OCI-LY7 (cell line): ENCODE results near the gene C16orf95. TPM values are rescaled to one million over a fixed set of nuclear protein-coding genes. Genes with fewer than 3 reads are reported as not detected.

Experiments
- BruUV-seq: library from RNA; stranded (reverse); fragments of 400-500 nt; replicated peaks from 2 replicates; lab custom pipeline; 2021; lab: Mats Ljungman, UMichigan
- CTCF ChIA-PET: fragments of 300-600 bp; sonication (Branson Sonifier 250); formaldehyde crosslinking; loops from one replicate; lab custom pipeline; 2022; ENCODE audit warnings: antibody characterized with exemption; ENCODE audit not compliant: unreplicated experiment; lab: Charles Lee
- POLR2A ChIA-PET: fragments of 300-600 bp; sonication (Branson Sonifier 250); formaldehyde crosslinking; loops from one replicate; lab custom pipeline; 2022; ENCODE audit warnings: antibody characterized with exemption; lab: Charles Lee
- DNase-seq: peaks from one replicate; pipeline ENCODE4 v3.0.0-alpha.2; 2015; ENCODE audit warnings: low spot score
- H2AFZ ChIP-seq: fragments of 200-600 bp; sonication (generic), shearing (Covaris generic); 2 replicates; pipeline ENCODE4 v1.6.1; 2014; ENCODE audit warnings: mild to moderate bottlenecking, antibody characterized with exemption, low read length, moderate library complexity
- H3K27ac ChIP-seq: fragments of 200-600 bp; sonication (generic); 2 replicates; pipeline ENCODE4 v1.5.1; 2014; ENCODE audit warnings: mixed run types, low read depth, mild to moderate bottlenecking, moderate library complexity, low read length, inconsistent platforms; ENCODE audit not compliant: poor library complexity, severe bottlenecking
- H3K36me3 ChIP-seq: fragments of 200-600 bp; sonication (generic); 2 replicates; pipeline ENCODE4 v1.6.1; 2014; ENCODE audit warnings: mild to moderate bottlenecking, antibody characterized with exemption, low read length, moderate library complexity, mixed read lengths; ENCODE audit not compliant: insufficient read depth
- H3K4me1 ChIP-seq: fragments of 200-600 bp; sonication (generic); 2 replicates; pipeline ENCODE4 v1.5.1; 2014; ENCODE audit warnings: mild to moderate bottlenecking, low read length; ENCODE audit not compliant: insufficient read depth, poor library complexity, severe bottlenecking
- H3K4me2 ChIP-seq: fragments of 200-600 bp; sonication (generic); 2 replicates; pipeline ENCODE4 v1.6.1; 2014; ENCODE audit warnings: mild to moderate bottlenecking, low read length
- H3K4me3 ChIP-seq: fragments of 200-600 bp; sonication (generic); 2 replicates; pipeline ENCODE4 v1.5.1; 2014; ENCODE audit warnings: mild to moderate bottlenecking, low read depth, low read length; ENCODE audit not compliant: poor library complexity, severe bottlenecking
- H3K79me2 ChIP-seq: fragments of 200-600 bp; sonication (generic); 2 replicates; pipeline ENCODE4 v1.6.1; 2016; ENCODE audit warnings: low read depth, mild to moderate bottlenecking, low read length, moderate library complexity, mixed read lengths; ENCODE audit not compliant: insufficient read depth
- H3K9me2 ChIP-seq: fragments of 200-600 bp; sonication (generic); 2 replicates; pipeline ENCODE4 v1.6.1; 2016; ENCODE audit warnings: mild to moderate bottlenecking, low read length, mixed read lengths; ENCODE audit not compliant: insufficient read depth
- H3K9me3 ChIP-seq: fragments of 200-600 bp; sonication (generic); 2 replicates; pipeline ENCODE4 v1.6.1; 2014; ENCODE audit warnings: mild to moderate bottlenecking, mixed run types, low read length, mixed read lengths
- H4K20me1 ChIP-seq: fragments of 200-600 bp; sonication (generic); 2 replicates; pipeline ENCODE4 v1.6.1; 2014; ENCODE audit warnings: mild to moderate bottlenecking, antibody characterized with exemption, low read length, moderate library complexity, mixed read lengths; ENCODE audit not compliant: insufficient read depth
- EZH2phosphoT487 ChIP-seq: fragments of 200-600 bp; sonication (generic); IDR thresholded peaks from 2 replicates; pipeline ENCODE4 v1.6.1; 2018; ENCODE audit warnings: low read depth, borderline replicate concordance, mild to moderate bottlenecking, mixed run types, antibody characterized with exemption, low read length, moderate library complexity, mixed read lengths
- intact Hi-C: fragments of 100-400 bp; cut with micrococcal nuclease; formaldehyde crosslinking; loops from one replicate; pipeline ENCODE4 v1.10.0; 2022; ENCODE audit not compliant: unreplicated experiment
- total RNA-seq, 2 experiments: library from RNA; depleted of rRNA in 1 of 2; stranded (reverse); fragments of >200 nt in 1 of 2; shearing (Covaris generic) in 1 of 2; gene quantifications; 2 replicates each; pipeline ENCODE4 v1.2.3, GENCODE V29; 2014 to 2022
- TF ChIP-seq, protein P1 (sequence below): fragments of 200-600 bp; sonication (generic); conservative IDR thresholded peaks from 2 replicates; pipeline ENCODE4 v1.5.1; 2014; ENCODE audit warnings: mild to moderate bottlenecking, antibody characterized with exemption, low read length, moderate library complexity, mixed read lengths

Gene C16orf95
- total RNA-seq, 2 experiments from 2014 or later: 8.5 to 22.1 TPM

DNA sequence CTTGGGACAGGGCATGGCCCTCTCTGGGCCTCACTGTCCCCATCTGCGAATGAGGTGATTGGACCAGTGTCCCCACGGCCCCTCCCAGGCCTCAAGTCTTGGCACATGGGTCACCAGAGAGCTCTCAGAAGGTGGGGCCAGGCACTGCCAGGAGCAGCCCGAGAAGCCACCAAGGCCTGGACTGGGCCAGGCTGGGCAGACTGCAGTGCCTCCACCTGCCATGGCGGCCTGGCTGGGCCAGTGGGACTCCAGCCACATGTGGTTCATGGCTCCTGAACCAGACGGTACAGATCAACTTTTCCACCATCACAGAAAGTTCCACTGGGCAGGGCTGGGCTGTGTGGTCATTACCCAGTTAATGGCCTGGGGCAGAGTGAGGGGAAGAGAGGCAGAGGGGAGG lies 19.8 kb downstream of the C16orf95 start:
- no TSS peak for BruUV-seq
- intact Hi-C loops: loop anchor here (5.0 kb wide), 1 partner anchor 735 kb away; no protein-coding TSS in a partner anchor
- POLR2A ChIA-PET: interaction anchor here (0.6 kb wide), 1 partner anchor 465 kb away, joined by 4 read pairs; no protein-coding TSS in a partner anchor
- Histone ChIP-seq H4K20me1 (no peaks in the 10 kb centered on the region), H3K36me3 (peaks cover 2% of the 10 kb centered on the region; the same call in 1 of the 2 replicates), H3K9me3 (no peaks in the 10 kb centered on the region), H2AFZ (no peak overlapping the region), H3K27ac (peak overlapping the region; percentile 57), H3K4me1 (peaks cover 23% of the 10 kb centered on the region), H3K9me2 (no peaks in the 10 kb centered on the region), H3K4me3 (no peak overlapping the region), H3K4me2 (no peak overlapping the region), H3K79me2 (no peaks in the 10 kb centered on the region)
- TF ChIP-seq, protein P1, sequence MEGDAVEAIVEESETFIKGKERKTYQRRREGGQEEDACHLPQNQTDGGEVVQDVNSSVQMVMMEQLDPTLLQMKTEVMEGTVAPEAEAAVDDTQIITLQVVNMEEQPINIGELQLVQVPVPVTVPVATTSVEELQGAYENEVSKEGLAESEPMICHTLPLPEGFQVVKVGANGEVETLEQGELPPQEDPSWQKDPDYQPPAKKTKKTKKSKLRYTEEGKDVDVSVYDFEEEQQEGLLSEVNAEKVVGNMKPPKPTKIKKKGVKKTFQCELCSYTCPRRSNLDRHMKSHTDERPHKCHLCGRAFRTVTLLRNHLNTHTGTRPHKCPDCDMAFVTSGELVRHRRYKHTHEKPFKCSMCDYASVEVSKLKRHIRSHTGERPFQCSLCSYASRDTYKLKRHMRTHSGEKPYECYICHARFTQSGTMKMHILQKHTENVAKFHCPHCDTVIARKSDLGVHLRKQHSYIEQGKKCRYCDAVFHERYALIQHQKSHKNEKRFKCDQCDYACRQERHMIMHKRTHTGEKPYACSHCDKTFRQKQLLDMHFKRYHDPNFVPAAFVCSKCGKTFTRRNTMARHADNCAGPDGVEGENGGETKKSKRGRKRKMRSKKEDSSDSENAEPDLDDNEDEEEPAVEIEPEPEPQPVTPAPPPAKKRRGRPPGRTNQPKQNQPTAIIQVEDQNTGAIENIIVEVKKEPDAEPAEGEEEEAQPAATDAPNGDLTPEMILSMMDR: no peak
- CTCF ChIA-PET: no interaction called here
- DNase-seq: no peak

DNA sequence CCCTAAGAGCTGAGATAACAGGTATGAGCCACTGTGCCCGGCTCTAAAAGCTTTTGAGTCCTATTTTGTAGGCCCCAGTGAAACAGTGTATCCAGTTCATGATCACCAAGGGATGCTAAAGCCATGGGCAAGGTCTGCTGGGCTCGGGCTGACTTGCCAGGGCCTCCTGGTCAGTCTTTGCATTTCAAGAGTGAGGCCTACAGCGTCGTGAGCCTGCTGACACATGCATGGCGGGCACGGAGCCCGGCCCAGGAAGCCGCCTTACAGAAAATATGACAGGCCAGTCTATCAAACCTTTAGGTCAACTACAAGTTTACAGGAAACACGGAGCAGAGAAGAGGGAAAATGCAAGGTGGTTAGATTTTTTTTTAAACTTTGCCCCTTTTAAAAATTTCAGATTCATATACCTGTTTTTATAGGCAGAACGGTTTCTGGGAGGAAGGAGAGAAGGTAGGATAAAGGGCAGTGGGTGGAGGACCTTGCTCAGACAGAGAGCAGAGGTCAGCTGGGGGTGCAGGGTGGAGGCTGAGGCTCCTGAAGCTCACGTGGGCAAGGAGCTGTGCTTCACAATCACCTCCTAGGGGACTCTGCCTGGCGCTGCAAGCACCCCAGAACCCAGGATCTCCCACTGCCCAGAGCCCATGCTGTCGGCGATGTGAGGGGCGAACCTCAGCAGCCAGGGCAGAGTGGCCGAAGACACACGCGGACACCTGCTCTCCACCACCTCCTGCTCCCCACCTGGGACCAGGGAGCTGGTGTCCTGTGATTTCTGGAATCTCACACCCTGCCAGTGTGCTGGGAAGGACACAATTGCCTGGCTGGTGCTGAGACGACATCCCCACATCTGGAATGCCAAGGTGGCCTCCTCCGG lies 21.3 kb downstream of the C16orf95 start:
- no peaks in the 10 kb centered on the region for H3K9me2 ChIP-seq
- no peak for DNase-seq
- H3K36me3 ChIP-seq: peaks cover 12% of the 10 kb centered on the region
- peak overlapping the region; percentile 33 for H3K27ac ChIP-seq
- H3K9me3 ChIP-seq: peaks cover 8% of the 10 kb centered on the region; the same call in 1 of the 2 replicates
- CTCF ChIA-PET: no interaction called here
- H2AFZ ChIP-seq: no peak overlapping the region
- H3K79me2 ChIP-seq: no peaks in the 10 kb centered on the region
- no peaks in the 10 kb centered on the region for H4K20me1 ChIP-seq
- peaks cover 23% of the 10 kb centered on the region for H3K4me1 ChIP-seq
- no TSS peak for BruUV-seq
- no peak for TF ChIP-seq EZH2phosphoT487
- TF ChIP-seq, protein P1: no peak
- POLR2A ChIA-PET: no interaction called here
- intact Hi-C loops: loop anchor here (5.0 kb wide), 1 partner anchor 734 kb away; no protein-coding TSS in a partner anchor
- H3K4me3 ChIP-seq: no peak overlapping the region
- peak overlapping the region; percentile 23 for H3K4me2 ChIP-seq

DNA sequence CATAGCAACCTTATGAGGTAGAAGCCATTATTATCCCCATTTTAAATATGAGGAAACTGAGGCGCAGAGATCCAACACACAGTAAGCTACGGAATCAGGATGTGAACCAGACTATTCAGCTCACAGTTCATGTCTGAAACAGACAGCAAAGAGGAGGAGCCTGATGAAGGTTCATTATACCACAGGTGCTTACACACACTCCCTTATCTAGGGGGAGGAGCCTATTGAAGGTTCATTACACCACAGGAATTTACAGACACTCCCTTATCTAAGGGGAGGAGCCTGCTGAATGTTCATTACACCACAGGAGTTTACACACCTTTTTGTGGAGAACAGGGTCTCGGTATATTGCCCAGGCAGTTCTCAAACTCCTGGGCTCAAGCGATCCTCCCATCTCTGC lies 21.9 kb downstream of the C16orf95 start:
- DNase-seq: peak; percentile 82
- ChIA-PET POLR2A (no interaction called here), CTCF (no interaction called here)
- BruUV-seq: no TSS peak
- H3K79me2 ChIP-seq: no peaks in the 10 kb centered on the region
- TF ChIP-seq, protein P1: no peak
- no peak for TF ChIP-seq EZH2phosphoT487
- peaks cover 23% of the 10 kb centered on the region for H3K4me1 ChIP-seq
- H3K27ac ChIP-seq: no peak overlapping the region
- H3K36me3 ChIP-seq: peaks cover 12% of the 10 kb centered on the region
- no peak overlapping the region for H3K4me3 ChIP-seq
- H3K9me3 ChIP-seq: peaks cover 8% of the 10 kb centered on the region; the same call in 1 of the 2 replicates
- intact Hi-C loops: loop anchor here (5.0 kb wide), 1 partner anchor 733 kb away; no protein-coding TSS in a partner anchor
- no peaks in the 10 kb centered on the region for H3K9me2 ChIP-seq
- no peaks in the 10 kb centered on the region for H4K20me1 ChIP-seq
- H2AFZ ChIP-seq: no peak overlapping the region
- peak overlapping the region; percentile 23 for H3K4me2 ChIP-seq
